ENCODE results near the gene VILL. TPM values are rescaled to one million over a fixed set of nuclear protein-coding genes. Genes with fewer than 3 reads are reported as not detected.

VILL gene
- polyA plus RNA-seq, 1 of the 3 experiments (the other 2 are of a cell fraction): 8.8 TPM

DNA sequence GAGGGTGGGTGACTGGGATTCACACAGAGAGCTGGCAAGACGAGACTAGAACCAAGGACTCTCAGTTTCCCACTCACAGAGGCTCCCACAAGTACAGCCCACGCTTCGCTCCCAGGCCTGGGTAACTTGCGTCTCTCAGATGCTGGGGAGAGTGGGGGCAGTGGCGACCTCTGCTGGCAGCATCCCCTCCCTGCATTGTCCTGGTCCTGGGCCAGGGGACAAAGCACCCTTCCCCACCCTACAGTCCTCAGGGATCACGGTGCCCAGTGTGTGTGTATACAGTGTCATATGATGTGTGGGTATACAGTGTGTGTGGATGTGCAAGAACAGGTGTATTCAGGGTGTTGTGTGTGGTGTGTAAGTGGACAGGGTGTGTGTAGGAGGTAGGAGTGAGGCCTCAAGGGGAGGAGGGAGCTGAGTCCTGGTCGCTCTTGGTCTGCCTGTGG lies 12.8 kb downstream of the VILL start:
- no peak overlapping the region for H2AFZ ChIP-seq (ENCODE audit: low read depth)
- H3K79me2 ChIP-seq (ENCODE audit: insufficient read depth): no peaks in the 10 kb centered on the region
- POLR2A ChIA-PET: no interaction called here

GRCh38 chr3:38003817-38004414 lies 13.3 kb downstream of the VILL start:
- DNase-seq: no peak
- Histone ChIP-seq H3K9ac (no peak overlapping the region), H3K4me1 (ENCODE audit: control insufficient read depth in 1 of 2, insufficient read depth in 2 of 2, low read depth in 1 of 2, low read length in 1 of 2) (peaks cover 0 to 4% of the 10 kb centered on the region in 2 experiments; a peak in 1 of 4 replicates), H3K9me2 (no peaks in the 10 kb centered on the region), H3K36me3 (replicated peaks in 1 of 2; ENCODE audit: control insufficient read depth in 1 of 2, insufficient read depth in 2 of 2, low read length in 1 of 2) (peaks cover 0 to 24% of the 10 kb centered on the region in 2 experiments), H3K27ac (ENCODE audit: low read depth in 2 of 2, low read length in 1 of 2) (no peak overlapping the region), H3K9me3 (no peaks in the 10 kb centered on the region), H3F3A (replicated peaks; ENCODE audit: insufficient read depth) (no peaks in the 10 kb centered on the region), H2AFZ (ENCODE audit: low read depth) (no peak overlapping the region), H4K20me1 (ENCODE audit: insufficient read depth) (no peaks in the 10 kb centered on the region), H3K4me2 (no peak overlapping the region), H3K4me3 (ENCODE audit: low read depth in 2 of 2, low read length in 1 of 2) (no peak overlapping the region; a peak in 1 of 4 replicates), H3K27me3 (ENCODE audit: insufficient read depth) (no peaks in the 10 kb centered on the region), H3K79me2 (ENCODE audit: insufficient read depth) (no peaks in the 10 kb centered on the region)
- TF ChIP-seq CHD2 (IDR thresholded peaks at IDR 0.05; ENCODE audit: low read length, partially characterized antibody) (no peak), SIN3A (IDR thresholded peaks at IDR 0.05; ENCODE audit: borderline replicate concordance, low read depth, low read length) (no peak)
- 80% methylated on average over 4 of the region's 11 CpGs for WGBS (ENCODE audit: low lambda C conversion rate)
- ChIA-PET CTCF (interaction anchor here (0.5 to 5.4 kb wide), 26 partner anchors 10 to 1062 kb away, joined by 3 to 77 read pairs (median 4); partner anchors contain the start of genes ACAA1 and OXSR1), POLR2A (no interaction called here)

More for the DNA sequence above, 12.8 kb downstream of the VILL start:
- Histone ChIP-seq H3K9me3 (no peaks in the 10 kb centered on the region), H3F3A (replicated peaks; ENCODE audit: insufficient read depth) (no peaks in the 10 kb centered on the region), H3K27ac (ENCODE audit: low read depth in 2 of 2, low read length in 1 of 2) (no peak overlapping the region), H3K9ac (no peak overlapping the region), H3K4me2 (no peak overlapping the region), H3K4me3 (ENCODE audit: low read depth in 2 of 2, low read length in 1 of 2) (no peak overlapping the region; a peak in 1 of 4 replicates), H4K20me1 (ENCODE audit: insufficient read depth) (no peaks in the 10 kb centered on the region), H3K4me1 (ENCODE audit: control insufficient read depth in 1 of 2, insufficient read depth in 2 of 2, low read depth in 1 of 2, low read length in 1 of 2) (peaks cover 4 to 8% of the 10 kb centered on the region in 2 experiments; a peak in 2 of 4 replicates), H3K36me3 (replicated peaks in 1 of 2; ENCODE audit: control insufficient read depth in 1 of 2, insufficient read depth in 2 of 2, low read length in 1 of 2) (peaks cover 0 to 23% of the 10 kb centered on the region in 2 experiments), H3K27me3 (ENCODE audit: insufficient read depth) (no peaks in the 10 kb centered on the region), H3K9me2 (no peaks in the 10 kb centered on the region)
- 58% methylated on average over 5 of the region's 7 CpGs for WGBS (ENCODE audit: low lambda C conversion rate)
- CTCF ChIA-PET: interaction anchor here (0.5 to 5.4 kb wide), 30 partner anchors 11 to 1061 kb away, joined by 3 to 77 read pairs (median 4); partner anchors contain the start of genes ACAA1 and OXSR1
- TF ChIP-seq, protein P1, sequence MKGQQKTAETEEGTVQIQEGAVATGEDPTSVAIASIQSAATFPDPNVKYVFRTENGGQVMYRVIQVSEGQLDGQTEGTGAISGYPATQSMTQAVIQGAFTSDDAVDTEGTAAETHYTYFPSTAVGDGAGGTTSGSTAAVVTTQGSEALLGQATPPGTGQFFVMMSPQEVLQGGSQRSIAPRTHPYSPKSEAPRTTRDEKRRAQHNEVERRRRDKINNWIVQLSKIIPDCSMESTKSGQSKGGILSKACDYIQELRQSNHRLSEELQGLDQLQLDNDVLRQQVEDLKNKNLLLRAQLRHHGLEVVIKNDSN (IDR thresholded peaks at IDR 0.05; ENCODE audit: borderline replicate concordance, low read depth): no peak
- TF ChIP-seq SMC3 (IDR thresholded peaks at IDR 0.05; ENCODE audit: low read depth, low read length) (peak; percentile 66; the same call in 1 of the 2 replicates), RAD21 (IDR thresholded peaks at IDR 0.05; ENCODE audit: low read length) (peak; percentile 71)
- TF ChIP-seq, protein P2, sequence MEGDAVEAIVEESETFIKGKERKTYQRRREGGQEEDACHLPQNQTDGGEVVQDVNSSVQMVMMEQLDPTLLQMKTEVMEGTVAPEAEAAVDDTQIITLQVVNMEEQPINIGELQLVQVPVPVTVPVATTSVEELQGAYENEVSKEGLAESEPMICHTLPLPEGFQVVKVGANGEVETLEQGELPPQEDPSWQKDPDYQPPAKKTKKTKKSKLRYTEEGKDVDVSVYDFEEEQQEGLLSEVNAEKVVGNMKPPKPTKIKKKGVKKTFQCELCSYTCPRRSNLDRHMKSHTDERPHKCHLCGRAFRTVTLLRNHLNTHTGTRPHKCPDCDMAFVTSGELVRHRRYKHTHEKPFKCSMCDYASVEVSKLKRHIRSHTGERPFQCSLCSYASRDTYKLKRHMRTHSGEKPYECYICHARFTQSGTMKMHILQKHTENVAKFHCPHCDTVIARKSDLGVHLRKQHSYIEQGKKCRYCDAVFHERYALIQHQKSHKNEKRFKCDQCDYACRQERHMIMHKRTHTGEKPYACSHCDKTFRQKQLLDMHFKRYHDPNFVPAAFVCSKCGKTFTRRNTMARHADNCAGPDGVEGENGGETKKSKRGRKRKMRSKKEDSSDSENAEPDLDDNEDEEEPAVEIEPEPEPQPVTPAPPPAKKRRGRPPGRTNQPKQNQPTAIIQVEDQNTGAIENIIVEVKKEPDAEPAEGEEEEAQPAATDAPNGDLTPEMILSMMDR (IDR thresholded peaks at IDR 0.05): peak; percentile 84
- peak; percentile 90 for DNase-seq

All from SK-N-SH (cell line).